ENCODE measurements around the gene AQP12B.

AQP12B gene

DNA sequence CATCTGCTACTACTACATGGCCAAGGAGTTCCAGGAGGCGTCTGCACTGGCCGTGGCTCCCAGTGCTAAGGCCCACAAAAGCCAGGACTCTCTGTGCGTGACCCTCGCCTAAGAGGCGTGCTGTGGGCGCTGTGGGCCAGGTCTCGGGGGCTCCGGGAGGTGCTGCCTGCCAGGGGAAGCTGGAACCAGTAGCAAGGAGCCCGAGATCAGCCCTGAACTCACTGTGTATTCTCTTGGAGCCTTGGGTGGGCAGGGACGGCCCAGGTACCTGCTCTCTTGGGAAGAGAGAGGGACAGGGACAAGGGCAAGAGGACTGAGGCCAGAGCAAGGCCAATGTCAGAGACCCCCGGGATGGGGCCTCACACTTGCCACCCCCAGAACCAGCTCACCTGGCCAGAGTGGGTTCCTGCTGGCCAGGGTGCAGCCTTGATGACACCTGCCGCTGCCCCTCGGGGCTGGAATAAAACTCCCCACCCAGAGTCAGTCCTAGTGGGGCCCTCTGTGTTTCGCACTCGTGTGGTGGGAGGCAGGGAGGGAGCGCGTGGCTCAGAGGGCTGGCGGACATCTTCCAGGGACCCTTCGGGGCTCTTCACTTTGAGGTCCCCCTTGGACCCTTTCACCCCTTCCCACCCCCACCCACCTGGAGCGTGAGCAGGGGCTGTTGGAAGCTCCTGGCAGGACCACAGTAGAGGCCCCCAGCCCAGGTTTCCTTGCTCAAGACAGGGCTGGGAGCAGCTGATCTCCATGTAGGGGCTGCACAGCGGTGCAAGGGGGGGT is 51.7 kb downstream of the AQP12B start:
- no peak for DNase-seq

DNA sequence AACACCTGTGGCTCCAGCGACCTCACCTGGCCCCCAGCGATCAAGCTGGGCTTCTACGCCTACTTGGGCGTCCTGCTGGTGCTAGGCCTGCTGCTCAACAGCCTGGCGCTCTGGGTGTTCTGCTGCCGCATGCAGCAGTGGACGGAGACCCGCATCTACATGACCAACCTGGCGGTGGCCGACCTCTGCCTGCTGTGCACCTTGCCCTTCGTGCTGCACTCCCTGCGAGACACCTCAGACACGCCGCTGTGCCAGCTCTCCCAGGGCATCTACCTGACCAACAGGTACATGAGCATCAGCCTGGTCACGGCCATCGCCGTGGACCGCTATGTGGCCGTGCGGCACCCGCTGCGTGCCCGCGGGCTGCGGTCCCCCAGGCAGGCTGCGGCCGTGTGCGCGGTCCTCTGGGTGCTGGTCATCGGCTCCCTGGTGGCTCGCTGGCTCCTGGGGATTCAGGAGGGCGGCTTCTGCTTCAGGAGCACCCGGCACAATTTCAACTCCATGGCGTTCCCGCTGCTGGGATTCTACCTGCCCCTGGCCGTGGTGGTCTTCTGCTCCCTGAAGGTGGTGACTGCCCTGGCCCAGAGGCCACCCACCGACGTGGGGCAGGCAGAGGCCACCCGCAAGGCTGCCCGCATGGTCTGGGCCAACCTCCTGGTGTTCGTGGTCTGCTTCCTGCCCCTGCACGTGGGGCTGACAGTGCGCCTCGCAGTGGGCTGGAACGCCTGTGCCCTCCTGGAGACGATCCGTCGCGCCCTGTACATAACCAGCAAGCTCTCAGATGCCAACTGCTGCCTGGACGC is 52.5 kb downstream of the AQP12B start:
- DNase-seq: no peak

DNA sequence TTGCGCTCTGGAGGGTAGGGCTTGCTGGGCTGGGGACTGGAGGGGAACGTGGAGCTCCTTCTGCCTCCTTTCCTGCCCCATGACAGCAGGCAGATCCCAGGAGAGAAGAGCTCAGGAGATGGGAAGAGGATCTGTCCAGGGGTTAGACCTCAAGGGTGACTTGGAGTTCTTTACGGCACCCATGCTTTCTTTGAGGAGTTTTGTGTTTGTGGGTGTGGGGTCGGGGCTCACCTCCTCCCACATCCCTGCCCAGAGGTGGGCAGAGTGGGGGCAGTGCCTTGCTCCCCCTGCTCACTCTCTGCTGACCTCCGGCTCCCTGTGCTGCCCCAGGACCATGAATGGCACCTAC is 53.1 kb downstream of the AQP12B start:
- no peak for DNase-seq

GRCh38 chr2:240628808-240629618 is 53.7 kb downstream of the AQP12B start:
- no peak for DNase-seq

DNA sequence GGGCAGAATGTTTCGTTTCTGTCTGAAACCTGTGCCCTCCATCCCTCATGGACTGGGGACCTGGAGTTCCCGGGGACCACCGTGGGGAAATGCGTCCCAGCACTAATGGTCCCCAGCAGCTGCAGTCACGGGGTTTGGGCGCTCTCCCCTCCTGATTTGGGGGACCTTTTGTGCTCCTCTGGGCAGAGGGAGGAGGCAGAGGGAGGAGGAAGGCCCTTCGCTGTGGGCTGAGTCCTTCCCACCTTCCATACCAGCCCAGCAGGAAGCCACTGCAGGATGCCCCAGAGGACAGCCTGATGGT is 54.2 kb downstream of the AQP12B start:
- DNase-seq: no peak

GRCh38 chr2:240627736-240628506 is 54.8 kb downstream of the AQP12B start:
- DNase-seq: no peak

GRCh38 chr2:240626531-240627300 is 56.0 kb downstream of the AQP12B start:
- DNase-seq: peak; percentile 29
